ENCODE data around the gene HRK. TPM values are rescaled to one million over a fixed set of nuclear protein-coding genes. Genes with fewer than 3 reads are reported as not detected.

Gene HRK
- total RNA-seq, 1 experiment from 2014 or later: 3.5 TPM

- Mint-ChIP-seq H3K4me1 (peaks cover 4% of the 10 kb centered on the region), H3K27ac (no peak overlapping the region), H3K4me3 (no peak overlapping the region), H3K36me3 (peaks cover 9% of the 10 kb centered on the region), H3K9me3 (no peaks in the 10 kb centered on the region), H3K27me3 (ENCODE audit: low read depth) (no peaks in the 10 kb centered on the region)
- TF ChIP-seq, protein P1, sequence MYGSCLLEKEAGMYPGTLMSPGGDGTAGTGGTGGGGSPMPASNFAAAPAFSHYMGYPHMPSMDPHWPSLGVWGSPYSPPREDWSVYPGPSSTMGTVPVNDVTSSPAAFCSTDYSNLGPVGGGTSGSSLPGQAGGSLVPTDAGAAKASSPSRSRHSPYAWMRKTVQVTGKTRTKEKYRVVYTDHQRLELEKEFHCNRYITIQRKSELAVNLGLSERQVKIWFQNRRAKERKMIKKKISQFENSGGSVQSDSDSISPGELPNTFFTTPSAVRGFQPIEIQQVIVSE (CRISPR knock-in tag; IDR thresholded peaks at IDR 0.05; ENCODE audit: borderline replicate concordance): no peak
- TF ChIP-seq ZNF121 (CRISPR knock-in tag; IDR thresholded peaks at IDR 0.05) (no peak), ELF4 (CRISPR knock-in tag; IDR thresholded peaks at IDR 0.05; ENCODE audit: low read depth) (no peak), FOXJ3 (CRISPR knock-in tag; IDR thresholded peaks at IDR 0.05; ENCODE audit: borderline replicate concordance) (no peak), TCF7 (CRISPR knock-in tag; IDR thresholded peaks at IDR 0.05; ENCODE audit: low read depth) (no peak), ZNF281 (CRISPR knock-in tag; IDR thresholded peaks at IDR 0.05) (no peak), TEAD4 (CRISPR knock-in tag; IDR thresholded peaks at IDR 0.05) (no peak)
- ATAC-seq: no peak
- ChIA-PET CTCF (no interaction called here), POLR2A (no interaction called here)
- no peak for DNase-seq (ENCODE audit: low spot score)
These were observed 48.9 kb downstream of the HRK start for GRCh38 chr12:116832353-116832752.

DNA sequence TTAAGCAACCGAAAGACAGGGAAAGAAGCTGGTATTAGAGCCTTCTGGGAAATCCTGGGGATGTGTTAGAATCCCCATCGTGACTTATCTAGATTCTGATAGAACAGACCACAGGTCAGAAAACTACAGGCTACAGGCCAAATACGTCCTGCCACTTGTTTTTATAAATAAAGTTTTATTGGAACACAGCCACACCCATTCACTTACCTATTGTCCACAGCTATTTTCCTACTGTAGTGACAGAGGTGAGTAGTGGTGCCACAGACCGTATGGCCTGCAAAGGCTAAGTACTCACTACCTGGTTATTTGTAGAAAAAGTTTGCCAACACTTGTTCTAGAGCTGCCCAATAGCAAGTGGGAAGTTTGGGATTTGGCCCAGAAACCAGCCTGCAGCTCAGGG, 53.8 kb downstream of the HRK start:
- CTCF ChIA-PET: interaction anchor here (0.7 to 1.1 kb wide), 2 partner anchors 36 to 115 kb away, joined by 3 read pairs; no protein-coding TSS in a partner anchor
- H3K27ac Mint-ChIP-seq: no peak overlapping the region
- peaks cover 3% of the 10 kb centered on the region; the same call in 1 of the 2 replicates for H3K36me3 Mint-ChIP-seq

More for the DNA sequence above, 53.8 kb downstream of the HRK start:
- Mint-ChIP-seq H3K27me3 (ENCODE audit: low read depth) (no peaks in the 10 kb centered on the region), H3K9me3 (no peaks in the 10 kb centered on the region), H3K4me3 (no peak overlapping the region), H3K4me1 (no peaks in the 10 kb centered on the region)
- ATAC-seq (no peak), DNase-seq (ENCODE audit: low spot score) (no peak)
- POLR2A ChIA-PET: no interaction called here
- TF ChIP-seq USF1 (CRISPR knock-in tag; IDR thresholded peaks at IDR 0.05): no peak
- no peak for TF ChIP-seq TEAD4 (CRISPR knock-in tag; IDR thresholded peaks at IDR 0.05)
- TF ChIP-seq, protein P2, sequence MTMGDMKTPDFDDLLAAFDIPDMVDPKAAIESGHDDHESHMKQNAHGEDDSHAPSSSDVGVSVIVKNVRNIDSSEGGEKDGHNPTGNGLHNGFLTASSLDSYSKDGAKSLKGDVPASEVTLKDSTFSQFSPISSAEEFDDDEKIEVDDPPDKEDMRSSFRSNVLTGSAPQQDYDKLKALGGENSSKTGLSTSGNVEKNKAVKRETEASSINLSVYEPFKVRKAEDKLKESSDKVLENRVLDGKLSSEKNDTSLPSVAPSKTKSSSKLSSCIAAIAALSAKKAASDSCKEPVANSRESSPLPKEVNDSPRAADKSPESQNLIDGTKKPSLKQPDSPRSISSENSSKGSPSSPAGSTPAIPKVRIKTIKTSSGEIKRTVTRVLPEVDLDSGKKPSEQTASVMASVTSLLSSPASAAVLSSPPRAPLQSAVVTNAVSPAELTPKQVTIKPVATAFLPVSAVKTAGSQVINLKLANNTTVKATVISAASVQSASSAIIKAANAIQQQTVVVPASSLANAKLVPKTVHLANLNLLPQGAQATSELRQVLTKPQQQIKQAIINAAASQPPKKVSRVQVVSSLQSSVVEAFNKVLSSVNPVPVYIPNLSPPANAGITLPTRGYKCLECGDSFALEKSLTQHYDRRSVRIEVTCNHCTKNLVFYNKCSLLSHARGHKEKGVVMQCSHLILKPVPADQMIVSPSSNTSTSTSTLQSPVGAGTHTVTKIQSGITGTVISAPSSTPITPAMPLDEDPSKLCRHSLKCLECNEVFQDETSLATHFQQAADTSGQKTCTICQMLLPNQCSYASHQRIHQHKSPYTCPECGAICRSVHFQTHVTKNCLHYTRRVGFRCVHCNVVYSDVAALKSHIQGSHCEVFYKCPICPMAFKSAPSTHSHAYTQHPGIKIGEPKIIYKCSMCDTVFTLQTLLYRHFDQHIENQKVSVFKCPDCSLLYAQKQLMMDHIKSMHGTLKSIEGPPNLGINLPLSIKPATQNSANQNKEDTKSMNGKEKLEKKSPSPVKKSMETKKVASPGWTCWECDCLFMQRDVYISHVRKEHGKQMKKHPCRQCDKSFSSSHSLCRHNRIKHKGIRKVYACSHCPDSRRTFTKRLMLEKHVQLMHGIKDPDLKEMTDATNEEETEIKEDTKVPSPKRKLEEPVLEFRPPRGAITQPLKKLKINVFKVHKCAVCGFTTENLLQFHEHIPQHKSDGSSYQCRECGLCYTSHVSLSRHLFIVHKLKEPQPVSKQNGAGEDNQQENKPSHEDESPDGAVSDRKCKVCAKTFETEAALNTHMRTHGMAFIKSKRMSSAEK (CRISPR knock-in tag; IDR thresholded peaks at IDR 0.05; ENCODE audit: borderline replicate concordance): no peak
- TF ChIP-seq PREB (CRISPR knock-in tag; IDR thresholded peaks at IDR 0.05; ENCODE audit: borderline replicate concordance): no peak
- TF ChIP-seq ZNF671 (CRISPR knock-in tag; IDR thresholded peaks at IDR 0.05): no peak
- TF ChIP-seq KAT7 (CRISPR knock-in tag; IDR thresholded peaks at IDR 0.05; ENCODE audit: borderline replicate concordance): no peak
